HG03575 (cell line): ENCODE measurements around the gene ANKRD34C.
"Not testable (repeated sequence)": the region's sequence is repeated elsewhere in the genome, so short reads cannot be mapped to it uniquely, and the experiment has no call there.

Experiments
- ATAC-seq: cut with Tn5 transposase; IDR thresholded peaks from one replicate; pipeline ENCODE4 v1.9.1; 2021; ENCODE audit not compliant: unreplicated experiment, insufficient number of reproducible peaks, low FRiP score; ENCODE audit errors: extremely low read depth

Gene ANKRD34C

GRCh38 chr15:79310612-79310984 lies 28.1 kb downstream of the ANKRD34C start:
- ATAC-seq, result no peak

- peak; percentile 50 for ATAC-seq
Observed at GRCh38 chr15:79310985-79311900, 28.7 kb downstream of the ANKRD34C start, which contains the start of gene TMED3. Gene TMED3, plus strand, starts transcription at chr15:79311112. Its CDS starts 138 bp downstream, at chr15:79311250.

- ATAC-seq, result no peak
Observed at GRCh38 chr15:79311901-79312553, 29.5 kb downstream of the ANKRD34C start.

- ATAC-seq, result no peak
Observed at GRCh38 chr15:79314186-79314585, 31.7 kb downstream of the ANKRD34C start.

GRCh38 chr15:79314811-79315210 lies 32.3 kb downstream of the ANKRD34C start:
- no peak for ATAC-seq

GRCh38 chr15:79315623-79316328 lies 33.3 kb downstream of the ANKRD34C start:
- no peak for ATAC-seq

- ATAC-seq, result no peak
Observed at GRCh38 chr15:79316864-79317263, 34.3 kb downstream of the ANKRD34C start.

GRCh38 chr15:79319973-79320372 lies 37.5 kb downstream of the ANKRD34C start:
- ATAC-seq, result not testable (repeated sequence)

GRCh38 chr15:79321876-79322275 lies 39.4 kb downstream of the ANKRD34C start:
- ATAC-seq, result no peak

- no peak for ATAC-seq
Observed at GRCh38 chr15:79322306-79322705, 39.8 kb downstream of the ANKRD34C start.

- no peak for ATAC-seq
Observed at GRCh38 chr15:79322945-79323344, 40.4 kb downstream of the ANKRD34C start.

GRCh38 chr15:79329171-79329611 lies 46.7 kb downstream of the ANKRD34C start:
- no peak for ATAC-seq
